K562 (cell line): ENCODE measurements around the gene BCO2. TPM values are rescaled to one million over a fixed set of nuclear protein-coding genes. Genes with fewer than 3 reads are reported as not detected.

Experiments
- ARNT ChIP-seq, 2 experiments: fragments of 450-650 bp; IDR thresholded peaks; 2 replicates each; pipeline ENCODE4 v1.6.1; 2016; ENCODE audit warnings: mild to moderate bottlenecking in 1 of 2
- CREB1 ChIP-seq, 2 experiments: sonication (generic) in 1 of 2; formaldehyde crosslinking in 1 of 2; IDR thresholded peaks; 2 replicates each; pipeline versions ENCODE4 v1.6.1 to v1.8.0; 2012 to 2022; ENCODE audit warnings: inconsistent platforms in 1 of 2, mild to moderate bottlenecking in 1 of 2, missing genetic modification reagents in 1 of 2, moderate library complexity in 1 of 2
- NR1H2 ChIP-seq: sonication (generic); formaldehyde crosslinking; IDR thresholded peaks from 2 replicates; pipeline ENCODE4 v1.4.0; 2020; ENCODE audit warnings: mild to moderate bottlenecking, missing genetic modification reagents
- PML ChIP-seq: IDR thresholded peaks from 2 replicates; pipeline ENCODE4 v1.6.1; 2012; ENCODE audit warnings: low read length, inconsistent platforms
- SMAD1 ChIP-seq: fragments of 150-350 bp; IDR thresholded peaks from 2 replicates; pipeline ENCODE4 v1.6.1; 2014; ENCODE audit warnings: low read length, low read depth; ENCODE audit not compliant: partially characterized antibody
- SMARCB1 ChIP-seq: IDR thresholded peaks from 2 replicates; pipeline ENCODE4 v1.6.1; 2011; ENCODE audit warnings: improper control_type of control experiment, low read depth; ENCODE audit not compliant: insufficient read length
- TCF3 ChIP-seq: sonication (generic); formaldehyde crosslinking; IDR thresholded peaks from 2 replicates; pipeline ENCODE4 v1.4.0; 2020; ENCODE audit warnings: mild to moderate bottlenecking, missing genetic modification reagents
- ZZZ3 ChIP-seq: fragments of 450-650 bp; IDR thresholded peaks from 2 replicates; pipeline ENCODE4 v1.6.1; 2016; ENCODE audit warnings: antibody characterized with exemption, mild to moderate bottlenecking, moderate library complexity
- polyA plus RNA-seq, 8 experiments: library from polyadenylated mRNA; depleted of rRNA in 4 of 8; stranded (reverse) in 5 of 8; unstranded in 3 of 8; fragments of >200 nt; fragmentation: Nextera tagmentation in 2 of 8; fragmentation: Illumina TruSeq in 1 of 8; extraction: Ambion mirVana in 2 of 8; extraction: Trizol in 1 of 8; gene quantifications; 2 replicates each; pipeline versions ENCODE4 v1.2.1 to v1.2.3, GENCODE V29; 2011 to 2014; ENCODE audit warnings: inconsistent platforms in 1 of 8, missing spikeins in 1 of 8
- total RNA-seq, 7 experiments: library from RNA; depleted of rRNA in 6 of 7; stranded (reverse); fragments of >200 nt in 6 of 7; fragmentation: Illumina TruSeq in 2 of 7; extraction: Trizol in 2 of 7; gene quantifications; 2 replicates each; pipeline versions ENCODE4 v1.2.1 to v1.2.3, GENCODE V29; 2011 to 2021; ENCODE audit warnings: low replicate concordance in 1 of 7
- TF ChIP-seq, protein P1 (sequence below): fragments of 200-400 bp; formaldehyde crosslinking; IDR thresholded peaks from 2 replicates; pipeline ENCODE4 v1.6.1; 2017; ENCODE audit warnings: mild to moderate bottlenecking, low read depth, low read length, moderate library complexity
- TF ChIP-seq, protein P2 (sequence below): sonication (generic); formaldehyde crosslinking; IDR thresholded peaks from 2 replicates; pipeline ENCODE4 v1.8.0; 2022; ENCODE audit warnings: mild to moderate bottlenecking, missing genetic modification reagents, borderline replicate concordance
- TF ChIP-seq, protein P3 (sequence below): fragments of 450-650 bp; formaldehyde crosslinking; IDR thresholded peaks from 2 replicates; pipeline ENCODE4 v1.4.0; 2022; ENCODE audit warnings: mild to moderate bottlenecking, moderate library complexity

Gene BCO2
- total and polyA plus RNA-seq, 9 of the 15 experiments (the other 6 are each of a cell fraction or from before 2014, with no cell fraction given), result 0.21 to 1.0 (median 0.47) TPM; not detected in 1

DNA sequence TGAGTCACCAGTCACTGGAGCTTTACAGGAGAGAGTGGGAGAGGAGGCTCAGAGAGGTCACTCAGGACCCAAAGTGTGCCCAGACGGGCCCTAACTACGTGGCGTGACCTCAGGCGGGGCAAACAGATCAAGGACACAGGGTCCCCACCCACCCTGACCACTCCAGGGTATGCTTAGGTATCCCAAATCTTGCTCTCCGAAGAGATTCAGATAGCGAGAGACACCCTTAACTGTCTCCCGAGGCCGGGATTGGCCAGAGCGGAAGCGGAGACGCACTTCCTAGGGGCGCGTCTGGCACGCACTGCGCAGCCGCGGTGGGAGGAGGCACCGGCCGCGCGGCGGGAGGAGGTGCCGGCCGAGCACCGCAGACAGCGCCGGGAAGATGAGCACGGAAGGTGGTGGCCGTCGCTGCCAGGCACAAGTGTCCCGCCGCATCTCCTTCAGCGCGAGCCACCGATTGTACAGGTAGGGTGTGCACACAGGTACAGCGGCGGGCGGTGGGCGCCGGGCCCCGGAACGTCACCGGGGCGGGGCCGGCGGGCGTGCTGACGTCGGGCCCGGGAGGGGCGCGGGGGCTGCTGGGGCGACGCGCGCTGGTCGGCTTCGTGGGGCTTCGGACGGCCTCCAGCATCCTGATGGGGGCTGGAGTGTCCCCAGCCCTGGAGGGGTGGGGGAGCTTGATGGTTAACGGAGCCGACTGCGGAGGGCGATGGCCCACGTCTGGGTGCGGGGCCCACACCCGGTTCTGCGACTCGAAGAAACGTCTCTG lies 50.9 kb downstream of the BCO2 start, which contains the start of gene PTS (continued):
- TF ChIP-seq, protein P1, sequence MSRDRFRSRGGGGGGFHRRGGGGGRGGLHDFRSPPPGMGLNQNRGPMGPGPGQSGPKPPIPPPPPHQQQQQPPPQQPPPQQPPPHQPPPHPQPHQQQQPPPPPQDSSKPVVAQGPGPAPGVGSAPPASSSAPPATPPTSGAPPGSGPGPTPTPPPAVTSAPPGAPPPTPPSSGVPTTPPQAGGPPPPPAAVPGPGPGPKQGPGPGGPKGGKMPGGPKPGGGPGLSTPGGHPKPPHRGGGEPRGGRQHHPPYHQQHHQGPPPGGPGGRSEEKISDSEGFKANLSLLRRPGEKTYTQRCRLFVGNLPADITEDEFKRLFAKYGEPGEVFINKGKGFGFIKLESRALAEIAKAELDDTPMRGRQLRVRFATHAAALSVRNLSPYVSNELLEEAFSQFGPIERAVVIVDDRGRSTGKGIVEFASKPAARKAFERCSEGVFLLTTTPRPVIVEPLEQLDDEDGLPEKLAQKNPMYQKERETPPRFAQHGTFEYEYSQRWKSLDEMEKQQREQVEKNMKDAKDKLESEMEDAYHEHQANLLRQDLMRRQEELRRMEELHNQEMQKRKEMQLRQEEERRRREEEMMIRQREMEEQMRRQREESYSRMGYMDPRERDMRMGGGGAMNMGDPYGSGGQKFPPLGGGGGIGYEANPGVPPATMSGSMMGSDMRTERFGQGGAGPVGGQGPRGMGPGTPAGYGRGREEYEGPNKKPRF, result no peak
- TF ChIP-seq, protein P2, sequence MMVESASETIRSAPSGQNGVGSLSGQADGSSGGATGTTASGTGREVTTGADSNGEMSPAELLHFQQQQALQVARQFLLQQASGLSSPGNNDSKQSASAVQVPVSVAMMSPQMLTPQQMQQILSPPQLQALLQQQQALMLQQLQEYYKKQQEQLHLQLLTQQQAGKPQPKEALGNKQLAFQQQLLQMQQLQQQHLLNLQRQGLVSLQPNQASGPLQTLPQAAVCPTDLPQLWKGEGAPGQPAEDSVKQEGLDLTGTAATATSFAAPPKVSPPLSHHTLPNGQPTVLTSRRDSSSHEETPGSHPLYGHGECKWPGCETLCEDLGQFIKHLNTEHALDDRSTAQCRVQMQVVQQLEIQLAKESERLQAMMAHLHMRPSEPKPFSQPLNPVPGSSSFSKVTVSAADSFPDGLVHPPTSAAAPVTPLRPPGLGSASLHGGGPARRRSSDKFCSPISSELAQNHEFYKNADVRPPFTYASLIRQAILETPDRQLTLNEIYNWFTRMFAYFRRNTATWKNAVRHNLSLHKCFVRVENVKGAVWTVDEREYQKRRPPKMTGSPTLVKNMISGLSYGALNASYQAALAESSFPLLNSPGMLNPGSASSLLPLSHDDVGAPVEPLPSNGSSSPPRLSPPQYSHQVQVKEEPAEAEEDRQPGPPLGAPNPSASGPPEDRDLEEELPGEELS (CRISPR knock-in tag), result no peak
- TF ChIP-seq SMAD1, result no peak
- no peak for TF ChIP-seq NR1H2
- TF ChIP-seq CREB1 (IDR thresholded peaks at IDR 0.05), result peak; percentile 80
- TF ChIP-seq CREB1 (CRISPR knock-in tag; IDR thresholded peaks at IDR 0.05), result peak; percentile 82
- no peak for TF ChIP-seq TCF3 (CRISPR knock-in tag)
- no peak for TF ChIP-seq PML
- no peak for TF ChIP-seq ARNT (IDR thresholded peaks at IDR 0.05)
- TF ChIP-seq ZZZ3, result no peak
- TF ChIP-seq, protein P3, sequence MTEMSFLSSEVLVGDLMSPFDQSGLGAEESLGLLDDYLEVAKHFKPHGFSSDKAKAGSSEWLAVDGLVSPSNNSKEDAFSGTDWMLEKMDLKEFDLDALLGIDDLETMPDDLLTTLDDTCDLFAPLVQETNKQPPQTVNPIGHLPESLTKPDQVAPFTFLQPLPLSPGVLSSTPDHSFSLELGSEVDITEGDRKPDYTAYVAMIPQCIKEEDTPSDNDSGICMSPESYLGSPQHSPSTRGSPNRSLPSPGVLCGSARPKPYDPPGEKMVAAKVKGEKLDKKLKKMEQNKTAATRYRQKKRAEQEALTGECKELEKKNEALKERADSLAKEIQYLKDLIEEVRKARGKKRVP (CRISPR knock-in tag), result 0 out of 2 replicates have a peak, but pooled peaks have one; percentile 42
- TF ChIP-seq SMARCB1, result no peak
